ENCODE data around the gene PRADC1.

Gene PRADC1

DNA sequence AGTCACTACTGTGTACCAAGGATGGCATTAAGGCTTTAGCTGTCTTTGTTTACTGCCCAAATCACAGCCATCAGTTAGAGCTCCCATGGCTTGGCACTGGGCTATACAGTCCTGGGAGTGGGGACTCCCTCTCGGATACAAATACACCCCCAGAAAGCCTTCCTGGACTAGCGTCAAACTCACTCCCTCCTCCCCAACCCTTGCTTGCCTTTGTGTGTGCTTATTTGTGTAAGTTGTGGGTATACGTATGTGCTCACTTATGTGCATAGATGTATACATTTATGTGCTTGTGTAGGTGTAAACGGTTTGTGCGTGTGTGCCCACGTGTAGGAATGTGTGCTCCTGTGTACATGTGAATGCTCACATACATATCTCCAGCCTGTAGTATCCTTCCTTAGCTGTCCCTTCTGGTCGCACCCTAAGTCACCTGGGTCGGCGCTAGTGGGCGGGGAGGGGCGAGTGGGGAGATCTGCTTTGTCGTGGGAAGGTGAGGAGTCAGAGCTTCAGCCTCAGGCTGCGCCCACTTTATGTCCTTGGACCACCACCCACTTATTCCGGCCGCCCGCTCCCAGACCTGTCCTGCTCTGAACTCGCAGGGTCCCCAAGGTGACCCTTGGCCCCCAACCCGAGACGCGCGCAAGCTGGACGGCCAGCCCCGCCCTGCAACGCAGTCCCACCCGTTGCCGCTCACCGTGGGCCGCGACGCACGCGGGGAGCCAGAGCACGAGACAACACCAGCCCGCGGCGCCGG is 461 bp downstream of the PRADC1 start:
- DNase-seq (peak in 1 of 2 donors; percentile 37), ATAC-seq (peak; percentile 39)
- Mint-ChIP-seq H3K27me3 (no peaks in the 10 kb centered on the region), H3K9me3 (no peaks in the 10 kb centered on the region), H3K4me3 (peak overlapping the region; percentile 92 to 98), H3K4me1 (peaks cover 31% of the 10 kb centered on the region), H3K27ac (peak overlapping the region; percentile 96 to 99)

DNA sequence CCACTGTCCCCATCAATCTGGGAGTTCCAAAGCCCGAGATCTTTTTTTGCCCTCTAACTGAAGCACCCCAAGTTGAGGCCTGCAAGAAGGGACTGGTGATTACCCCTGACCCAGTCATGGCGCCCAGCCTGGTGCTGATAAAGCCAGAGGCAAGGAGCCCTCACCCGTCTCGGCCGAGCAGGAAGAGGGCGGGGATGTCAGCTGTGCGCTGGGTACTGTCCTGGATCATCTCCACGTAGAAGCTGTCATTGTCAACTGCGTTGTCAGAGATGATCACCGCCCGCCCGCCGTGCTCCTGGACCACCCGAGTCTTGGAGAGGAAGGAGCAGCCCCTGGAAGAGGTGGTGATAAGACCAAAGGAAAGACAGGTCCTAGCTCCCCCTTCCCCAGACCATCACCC is 4.4 kb downstream of the PRADC1 start:
- no peaks in the 10 kb centered on the region for H3K9me3 Mint-ChIP-seq
- no peak for DNase-seq
- H3K4me3 Mint-ChIP-seq: no peak overlapping the region
- peaks cover 18% of the 10 kb centered on the region for H3K4me1 Mint-ChIP-seq
- H3K27ac Mint-ChIP-seq: no peak overlapping the region
- no peak for ATAC-seq
- no peaks in the 10 kb centered on the region for H3K27me3 Mint-ChIP-seq

DNA sequence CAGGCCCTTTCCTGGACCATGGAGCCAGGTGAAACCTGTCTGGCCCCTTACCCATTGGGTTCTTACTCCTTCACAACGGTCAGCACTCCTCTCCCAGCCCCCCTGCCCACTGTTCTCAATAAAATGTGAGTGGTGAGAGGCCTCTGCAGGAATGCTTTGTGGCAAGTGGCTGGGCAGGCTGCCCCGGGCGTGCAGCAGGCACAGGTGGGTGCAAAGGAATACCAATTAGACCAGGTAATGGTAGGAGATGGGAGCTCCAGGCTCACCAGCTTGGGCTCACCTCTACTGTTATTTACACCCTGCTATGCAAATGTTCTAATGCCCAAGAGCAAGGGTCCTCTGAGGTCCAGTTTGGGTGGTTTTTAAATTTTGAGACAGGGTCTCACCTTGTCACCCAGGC is 6.0 kb downstream of the PRADC1 start:
- Mint-ChIP-seq H3K4me1 (peaks cover 16% of the 10 kb centered on the region), H3K27ac (no peak overlapping the region), H3K27me3 (no peaks in the 10 kb centered on the region), H3K4me3 (no peak overlapping the region), H3K9me3 (no peaks in the 10 kb centered on the region)
- no peak for ATAC-seq
- no peak for DNase-seq

DNA sequence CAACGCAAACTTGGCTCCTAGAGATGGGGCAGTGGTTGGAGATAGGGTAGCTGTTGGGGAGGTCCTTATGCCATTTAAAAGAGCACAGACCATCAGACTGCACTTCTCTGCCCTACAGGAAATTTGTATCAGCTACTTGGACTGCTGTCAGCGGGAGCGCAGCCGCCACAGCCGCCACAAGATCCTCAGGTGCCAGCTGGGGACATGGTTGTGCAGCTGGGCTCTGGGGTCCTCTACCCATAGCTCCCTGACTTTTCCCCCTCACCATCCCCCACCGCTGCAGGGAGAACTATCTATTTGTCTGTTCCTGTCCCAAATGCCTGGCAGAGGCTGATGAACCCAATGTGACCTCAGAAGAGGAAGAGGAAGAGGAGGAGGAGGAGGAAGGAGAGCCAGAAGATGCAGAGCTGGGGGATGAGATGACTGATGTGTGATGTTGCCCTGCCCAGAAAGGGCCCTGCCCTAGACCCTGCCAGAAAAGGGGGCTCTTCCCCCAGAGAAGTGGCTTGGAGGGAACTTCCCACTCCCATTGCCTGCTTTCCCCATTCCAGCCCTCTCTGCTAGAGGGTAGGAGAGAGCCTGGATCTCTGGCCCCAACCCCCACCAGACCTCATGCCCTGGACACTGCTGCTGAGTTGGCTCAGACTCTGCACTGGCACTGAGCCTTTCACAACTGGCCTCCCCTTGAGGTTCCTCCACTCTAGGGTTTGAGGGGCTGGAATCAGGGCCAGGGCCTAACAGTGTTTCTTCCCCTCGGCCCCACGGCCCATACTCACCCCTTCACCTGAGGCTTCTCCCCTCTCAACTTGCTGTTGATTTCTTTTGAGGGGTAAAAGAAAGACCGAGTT is 7.3 kb downstream of the PRADC1 start:
- Mint-ChIP-seq H3K4me1 (peaks cover 23% of the 10 kb centered on the region), H3K27ac (peak overlapping the region in 1 of 2 donors; percentile 29), H3K9me3 (no peaks in the 10 kb centered on the region), H3K4me3 (no peak overlapping the region), H3K27me3 (no peaks in the 10 kb centered on the region)
- no peak for ATAC-seq
- no peak for DNase-seq

DNA sequence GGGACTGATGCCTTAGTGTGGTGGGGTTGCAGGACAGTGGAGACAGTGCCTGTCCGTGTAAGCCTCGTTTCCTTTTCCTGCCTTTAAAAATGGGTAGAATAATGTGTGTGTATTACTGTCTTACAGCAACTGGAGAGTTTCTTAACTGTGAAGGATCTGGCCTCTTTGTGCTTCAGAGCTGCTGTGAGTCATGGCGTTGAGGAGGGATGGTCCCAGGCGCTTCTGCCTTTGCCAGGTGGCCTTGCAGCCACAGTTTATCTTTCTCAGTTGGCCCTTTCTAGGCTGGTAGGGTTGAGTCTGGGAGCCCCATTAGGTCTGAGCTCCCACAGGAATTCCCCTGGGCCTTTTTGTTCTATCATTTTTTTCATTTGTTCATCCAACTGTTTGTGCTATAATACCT is 9.2 kb downstream of the PRADC1 start:
- peak overlapping the region; percentile 36 to 73 for H3K27ac Mint-ChIP-seq
- H3K27me3 Mint-ChIP-seq: no peaks in the 10 kb centered on the region
- H3K9me3 Mint-ChIP-seq: no peaks in the 10 kb centered on the region
- H3K4me3 Mint-ChIP-seq: no peak overlapping the region
- ATAC-seq: peak; percentile 18
- no peak for DNase-seq
- peaks cover 42% of the 10 kb centered on the region for H3K4me1 Mint-ChIP-seq

DNA sequence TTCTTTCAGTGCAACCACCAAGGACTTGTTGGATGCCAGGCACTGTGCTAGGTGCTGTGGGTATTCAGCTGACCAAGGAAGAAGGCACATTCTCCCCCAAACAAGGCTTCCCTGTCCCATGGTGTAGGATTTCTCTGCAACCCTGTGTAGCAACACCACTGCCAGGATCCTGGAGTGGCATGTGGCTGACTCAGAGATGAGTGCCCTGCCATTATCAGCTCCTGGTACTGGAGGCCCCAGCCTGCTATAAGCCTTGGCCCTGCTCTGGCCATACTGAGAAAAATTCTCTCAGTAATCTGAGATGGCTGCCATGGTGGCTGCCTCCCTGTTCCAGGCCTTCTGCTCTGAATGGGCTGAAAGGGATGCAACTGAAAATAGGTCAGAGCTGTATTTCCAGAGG is 14.7 kb downstream of the PRADC1 start:
- Mint-ChIP-seq H3K9me3 (no peaks in the 10 kb centered on the region), H3K4me1 (peaks cover 50% of the 10 kb centered on the region), H3K27ac (no peak overlapping the region), H3K4me3 (no peak overlapping the region), H3K27me3 (no peaks in the 10 kb centered on the region)
- DNase-seq (no peak), ATAC-seq (no peak)

DNA sequence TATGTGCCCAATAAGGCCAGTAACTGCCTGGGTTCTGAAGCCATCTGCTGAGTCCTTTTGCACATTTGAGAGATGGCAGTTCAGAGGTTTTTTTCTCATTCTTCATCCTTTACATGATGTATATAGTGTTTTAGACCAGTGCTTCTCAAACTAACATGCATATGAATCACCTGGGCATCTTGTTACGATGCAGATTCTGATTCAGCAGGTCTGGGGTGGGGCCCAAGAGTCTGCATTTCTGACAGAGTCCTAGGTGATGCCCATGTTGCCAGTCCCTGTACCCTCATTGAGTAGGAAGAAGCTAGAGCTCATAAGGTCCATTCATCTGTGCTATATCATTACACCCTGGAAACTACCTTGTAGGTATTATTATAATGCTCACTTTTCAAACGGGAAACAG is 15.2 kb downstream of the PRADC1 start:
- ATAC-seq: no peak
- no peak overlapping the region for H3K4me3 Mint-ChIP-seq
- no peaks in the 10 kb centered on the region for H3K27me3 Mint-ChIP-seq

DNA sequence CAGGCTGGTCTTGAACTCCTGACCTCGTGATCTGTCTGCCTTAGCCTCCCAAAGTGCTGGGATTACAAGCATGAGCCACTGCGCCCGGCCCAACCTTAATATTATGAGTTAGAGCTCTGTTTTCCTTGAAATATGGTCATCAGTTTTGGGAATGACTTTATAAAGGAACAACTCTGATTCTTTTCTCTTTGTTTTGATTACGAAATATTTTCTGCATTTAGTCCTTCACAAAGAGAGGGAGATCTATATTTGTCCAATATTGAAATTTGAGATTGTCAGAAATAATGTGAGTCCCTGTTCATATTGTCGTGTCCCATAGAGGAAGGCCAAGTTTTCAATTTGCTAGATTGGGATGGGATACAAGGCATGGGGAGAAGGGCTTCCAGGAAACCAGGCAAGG is 15.9 kb downstream of the PRADC1 start:
- Mint-ChIP-seq H3K4me1 (peaks cover 54% of the 10 kb centered on the region), H3K27me3 (no peaks in the 10 kb centered on the region), H3K27ac (no peak overlapping the region), H3K4me3 (no peak overlapping the region), H3K9me3 (no peaks in the 10 kb centered on the region)
- ATAC-seq (no peak), DNase-seq (no peak)

More for the DNA sequence above, 15.2 kb downstream of the PRADC1 start:
- no peak for DNase-seq
- Mint-ChIP-seq H3K9me3 (no peaks in the 10 kb centered on the region), H3K4me1 (peaks cover 54% of the 10 kb centered on the region), H3K27ac (peak overlapping the region; percentile 21 to 86)

DNA sequence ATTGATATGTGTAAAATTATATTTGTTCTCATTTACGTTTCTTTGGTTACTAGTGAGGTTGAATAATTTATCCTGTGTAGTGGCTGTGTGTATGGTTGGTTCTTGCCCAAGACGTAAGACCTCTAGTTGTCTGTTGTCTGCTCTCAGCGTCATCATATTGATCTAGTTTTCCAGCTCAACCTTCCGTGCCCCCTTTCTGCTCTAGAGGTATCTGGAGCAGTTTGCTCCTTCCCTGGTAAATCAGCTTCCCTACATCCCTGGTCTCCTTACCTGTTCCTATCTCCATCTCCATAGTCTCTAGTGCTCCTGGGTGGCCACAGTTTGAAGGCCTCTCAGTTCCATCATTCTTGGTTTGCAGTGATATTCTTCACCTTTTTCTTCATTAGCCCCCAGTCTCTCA is 17.8 kb downstream of the PRADC1 start:
- peak overlapping the region; percentile 72 to 95 for H3K27ac Mint-ChIP-seq
- no peaks in the 10 kb centered on the region for H3K27me3 Mint-ChIP-seq
- DNase-seq (no peak), ATAC-seq (no peak)
- no peaks in the 10 kb centered on the region for H3K9me3 Mint-ChIP-seq
- H3K4me1 Mint-ChIP-seq: peaks cover 43% of the 10 kb centered on the region
- peak overlapping the region; percentile 89 to 90 for H3K4me3 Mint-ChIP-seq

DNA sequence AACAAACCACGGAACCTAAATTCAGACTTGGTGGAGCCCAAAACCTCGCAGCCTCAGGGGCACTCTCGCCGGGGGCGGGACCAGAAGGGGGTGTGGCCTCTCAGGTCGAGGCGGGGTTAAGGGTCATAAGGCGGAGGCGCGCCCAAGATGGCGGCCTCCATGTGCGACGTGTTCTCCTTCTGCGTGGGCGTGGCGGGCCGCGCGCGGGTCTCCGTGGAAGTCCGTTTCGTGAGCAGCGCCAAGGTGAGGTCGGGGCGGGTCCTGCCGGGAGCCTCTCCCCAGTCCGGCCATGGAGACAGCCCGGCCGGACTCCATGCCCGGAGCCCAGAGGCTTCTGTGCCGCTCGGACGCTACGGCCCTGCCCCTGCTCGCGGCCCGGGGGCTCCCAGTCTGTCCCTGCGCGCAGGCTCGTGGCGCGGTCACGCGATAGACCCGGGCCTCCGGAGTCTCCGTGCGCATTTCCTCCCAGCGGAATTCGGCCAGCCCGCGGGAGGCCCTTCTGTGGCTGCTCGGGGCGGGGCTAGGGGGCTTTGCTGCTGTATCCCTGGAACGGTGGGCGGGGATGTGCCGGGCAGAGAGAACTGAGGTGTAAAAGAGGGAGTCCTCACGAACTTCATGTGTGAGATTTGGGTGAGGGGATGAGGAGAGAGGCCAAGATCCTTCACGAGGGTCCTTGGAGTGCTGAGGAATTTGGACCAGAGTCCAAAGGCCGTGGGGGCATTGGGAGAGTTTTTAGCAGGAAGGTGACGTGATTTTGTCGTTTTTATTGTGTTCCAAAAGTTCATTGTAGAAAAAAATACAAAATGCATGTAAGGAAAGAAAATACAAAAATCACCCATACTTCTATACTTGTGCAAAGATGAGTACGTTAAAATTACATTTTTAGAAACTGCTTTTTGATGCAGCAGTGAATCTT is 18.7 kb downstream of the PRADC1 start, which contains the start of gene SMYD5:
TSS of gene SMYD5 (plus strand) at position 126 of the 916 bp plus-strand sequence. CDS start at position 148, 22 bp downstream.
- Mint-ChIP-seq H3K9me3 (no peaks in the 10 kb centered on the region), H3K4me1 (peaks cover 34% of the 10 kb centered on the region), H3K4me3 (peak within 1 kb of the TSS; percentile 89 to 90), H3K27ac (peak within 1 kb of the TSS; percentile 97), H3K27me3 (no peaks in the 10 kb centered on the region)
- peak; percentile 91 for ATAC-seq
- peak; percentile 93 for DNase-seq

DNA sequence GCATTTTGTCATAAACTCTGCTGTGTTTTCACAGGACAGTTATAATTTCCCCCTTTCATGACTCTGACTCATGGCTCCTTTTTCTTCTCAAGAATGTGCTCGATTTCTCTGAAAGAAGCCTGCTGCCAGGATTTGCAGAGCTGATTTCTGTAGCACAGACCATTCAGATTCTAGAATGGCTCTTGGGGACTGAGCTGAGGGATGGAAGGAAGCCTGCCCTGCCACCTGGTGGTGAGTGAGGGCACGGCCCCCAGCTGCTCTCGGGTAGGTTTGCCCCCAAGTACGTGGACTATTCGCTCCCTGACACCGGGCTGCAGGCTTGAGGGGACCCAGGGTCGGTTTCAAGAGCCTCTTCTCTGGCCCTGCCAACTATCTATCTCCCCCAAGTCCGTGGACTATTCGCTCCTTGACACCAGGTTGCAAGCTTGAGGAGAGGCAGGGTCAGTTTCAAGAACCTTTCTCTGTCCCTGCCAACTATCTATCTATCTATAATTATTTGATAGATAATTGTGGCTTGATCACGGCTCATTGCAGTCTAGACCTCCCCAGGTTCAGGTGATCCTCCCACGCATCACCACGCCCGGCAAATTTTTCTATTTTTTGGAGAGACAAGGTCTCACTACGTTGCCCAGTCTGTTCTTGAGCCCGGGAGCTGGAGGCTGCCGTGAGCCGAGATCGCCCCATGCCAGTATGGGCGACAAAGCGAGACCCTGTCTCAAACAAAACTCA is 20.4 kb downstream of the PRADC1 start:
- peak; percentile 75 to 77 for DNase-seq
- Mint-ChIP-seq H3K27me3 (no peaks in the 10 kb centered on the region), H3K27ac (peak overlapping the region in 1 of 2 donors; percentile 16), H3K9me3 (no peaks in the 10 kb centered on the region), H3K4me1 (peaks cover 29% of the 10 kb centered on the region), H3K4me3 (no peak overlapping the region)
- ATAC-seq: peak; percentile 84

DNA sequence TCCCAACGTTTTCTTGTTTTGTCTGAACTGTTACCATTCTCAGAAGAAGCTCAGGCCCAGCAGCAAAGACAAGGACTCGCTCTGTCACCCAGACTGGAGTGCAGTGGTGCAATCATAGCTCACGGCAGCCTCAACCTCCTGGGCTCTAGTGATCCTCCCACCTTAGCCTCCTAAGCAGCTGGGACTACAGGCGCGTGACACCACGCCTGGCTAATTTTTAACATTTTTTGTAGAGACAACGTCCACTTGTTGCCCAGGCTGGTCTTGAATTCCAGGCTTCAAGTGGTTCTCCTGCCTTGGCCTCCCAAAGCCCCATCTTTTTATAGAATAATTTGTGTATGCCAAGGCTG is 21.0 kb downstream of the PRADC1 start:
- Mint-ChIP-seq H3K9me3 (no peaks in the 10 kb centered on the region), H3K4me3 (no peak overlapping the region), H3K27me3 (no peaks in the 10 kb centered on the region), H3K27ac (peak overlapping the region in 1 of 2 donors; percentile 34), H3K4me1 (peaks cover 26% of the 10 kb centered on the region)
- DNase-seq: no peak
- ATAC-seq: no peak

DNA sequence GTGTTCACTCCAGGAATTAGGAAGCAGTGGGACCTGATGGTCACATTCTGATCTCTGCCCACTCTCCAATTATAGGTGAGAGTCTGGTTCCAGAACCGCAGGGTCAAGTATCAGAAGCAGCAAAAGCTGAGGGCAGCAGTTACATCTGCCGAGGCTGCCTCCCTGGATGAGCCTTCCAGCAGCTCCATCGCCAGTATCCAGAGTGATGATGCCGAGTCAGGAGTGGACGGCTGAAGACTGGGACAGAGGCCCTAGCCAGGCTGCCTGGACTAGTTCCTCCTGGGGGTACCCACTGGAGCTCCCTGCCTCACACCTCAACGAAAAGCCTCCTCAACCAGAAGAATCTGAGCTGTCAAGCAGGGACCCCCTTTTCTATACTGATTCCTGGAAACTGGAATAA is 22.3 kb downstream of the PRADC1 start:
- Mint-ChIP-seq H3K27me3 (no peaks in the 10 kb centered on the region), H3K4me3 (no peak overlapping the region), H3K9me3 (no peaks in the 10 kb centered on the region), H3K4me1 (peaks cover 21% of the 10 kb centered on the region), H3K27ac (no peak overlapping the region)
- no peak for DNase-seq
- ATAC-seq: no peak

DNA sequence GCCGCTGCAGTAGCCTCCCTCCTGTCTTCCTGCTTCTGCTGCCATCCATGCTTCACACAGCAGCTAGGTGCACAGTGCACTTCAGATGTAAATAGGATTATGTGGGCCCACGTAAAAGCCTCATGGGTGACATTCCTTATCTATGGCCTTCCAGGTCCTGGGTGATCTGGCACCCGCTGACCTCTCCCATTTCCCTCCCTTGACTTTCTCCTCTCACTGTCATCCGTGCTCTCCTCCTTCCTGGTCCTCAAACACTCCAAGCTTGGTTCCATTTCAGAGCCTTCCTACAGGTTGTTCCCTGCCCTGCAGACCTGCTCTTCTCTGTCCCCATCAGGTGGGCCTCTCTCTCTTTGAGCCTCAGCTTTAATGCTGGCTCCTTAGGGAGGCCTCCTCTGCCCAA is 23.0 kb downstream of the PRADC1 start:
- peaks cover 4% of the 10 kb centered on the region for H3K27me3 Mint-ChIP-seq

DNA sequence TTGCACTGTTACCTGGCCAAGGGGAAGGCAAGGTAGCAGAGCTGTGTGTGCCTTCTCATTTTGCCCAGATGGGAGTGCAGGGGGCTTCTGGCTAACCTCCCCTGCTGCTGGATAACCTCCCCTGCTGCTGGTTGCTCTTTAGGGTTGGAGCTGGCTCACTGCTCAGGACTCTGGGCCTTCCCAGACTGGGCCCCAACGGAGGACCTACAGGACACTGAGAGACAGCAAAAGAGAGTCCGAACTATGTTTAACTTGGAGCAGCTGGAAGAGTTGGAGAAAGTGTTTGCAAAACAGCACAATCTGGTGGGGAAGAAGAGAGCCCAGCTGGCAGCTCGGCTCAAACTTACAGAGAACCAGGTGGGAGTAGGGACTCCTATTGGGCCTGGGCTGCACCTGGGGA is 24.8 kb downstream of the PRADC1 start:
- ATAC-seq: no peak
- Mint-ChIP-seq H3K27ac (no peak overlapping the region), H3K27me3 (peaks cover 21% of the 10 kb centered on the region), H3K4me1 (peaks cover 5% of the 10 kb centered on the region), H3K9me3 (no peaks in the 10 kb centered on the region), H3K4me3 (no peak overlapping the region)
- DNase-seq: no peak

More for the DNA sequence above, 23.0 kb downstream of the PRADC1 start:
- Mint-ChIP-seq H3K4me3 (no peak overlapping the region), H3K4me1 (peaks cover 14% of the 10 kb centered on the region), H3K27ac (no peak overlapping the region), H3K9me3 (no peaks in the 10 kb centered on the region)
- no peak for ATAC-seq
- DNase-seq: no peak
